Measurements from ENCODE around the gene MBD3.

DNA sequence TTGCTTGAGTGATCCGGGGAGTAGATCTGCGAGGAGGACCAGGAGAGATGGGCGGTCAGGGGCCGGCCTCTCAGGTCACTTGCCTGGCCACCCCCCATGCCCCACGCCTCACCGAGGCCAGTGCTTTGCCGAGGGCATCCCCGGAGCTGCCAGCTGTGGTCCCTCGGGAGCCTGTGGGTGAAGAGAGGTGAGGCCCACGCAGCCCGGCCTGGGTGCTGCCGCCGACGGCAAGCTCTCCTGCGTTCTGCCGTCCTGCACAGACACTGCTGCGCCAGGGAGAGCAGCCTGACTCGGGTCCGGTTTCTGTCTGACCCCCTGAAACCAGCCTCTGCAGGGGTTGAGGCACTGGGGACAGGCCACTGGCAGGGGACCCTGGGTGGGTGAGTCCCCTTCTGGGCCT lies 28.4 kb upstream of the MBD3 start:
- TF ChIP-seq CTCF (IDR thresholded peaks at IDR 0.05), result no peak
- TF ChIP-seq POLR2A (IDR thresholded peaks at IDR 0.05), result no peak
- no peak for TF ChIP-seq POLR2AphosphoS5 (IDR thresholded peaks at IDR 0.05)
- TF ChIP-seq EP300 (IDR thresholded peaks at IDR 0.05; ENCODE audit: low read depth), result no peak

All from transverse colon (tissue), 4 donors.